DND-41 (cell line): ENCODE results near the gene SLC6A3.

ENCODE experiments used
- CTCF ChIP-seq: IDR thresholded peaks from 2 replicates; pipeline ENCODE4 v1.5.1; 2012; ENCODE audit warnings: borderline replicate concordance, low read length, moderate library complexity, mild to moderate bottlenecking; ENCODE audit not compliant: poor library complexity, severe bottlenecking; ENCODE audit errors: extremely low read depth
- EZH2 ChIP-seq: IDR thresholded peaks from 3 replicates; pipeline ENCODE4 v1.6.1; 2012; ENCODE audit warnings: borderline replicate concordance, low read depth, mild to moderate bottlenecking, moderate library complexity, low read length, inconsistent platforms; ENCODE audit not compliant: severe bottlenecking

GRCh38 chr5:1447671-1448361 lies 2.6 kb upstream of the SLC6A3 start:
- TF ChIP-seq CTCF, result peak; percentile 0
- TF ChIP-seq EZH2, result no peak
